Neural crest cell (in vitro differentiated cells): ENCODE data around the gene OCA2. TPM values are rescaled to one million over a fixed set of nuclear protein-coding genes. Genes with fewer than 3 reads are reported as not detected.
"Not testable (repeated sequence)": the region's sequence is repeated elsewhere in the genome, so short reads cannot be mapped to it uniquely, and the experiment has no call there.

Experiments used
- DNase-seq: peaks from one replicate; pipeline ENCODE4 v3.0.0; 2021; ENCODE audit warnings: low read depth, mixed read lengths, low spot score
- H3K27ac Mint-ChIP-seq: one replicate; pipeline ENCODE4 v1.8.0; 2021; ENCODE audit warnings: mild to moderate bottlenecking, mixed read lengths; ENCODE audit not compliant: unreplicated experiment
- H3K27me3 Mint-ChIP-seq: 2 replicates; pipeline ENCODE4 v1.8.0; 2021; ENCODE audit warnings: low read depth, mild to moderate bottlenecking, mixed read lengths
- H3K36me3 Mint-ChIP-seq: 2 replicates; pipeline ENCODE4 v1.8.0; 2021; ENCODE audit warnings: low read depth, mild to moderate bottlenecking, mixed read lengths
- H3K4me1 Mint-ChIP-seq: 2 replicates; pipeline ENCODE4 v1.8.0; 2021; ENCODE audit warnings: mixed read lengths
- H3K4me3 Mint-ChIP-seq: one replicate; pipeline ENCODE4 v1.8.0; 2021; ENCODE audit warnings: mild to moderate bottlenecking, mixed read lengths
- H3K9me3 Mint-ChIP-seq: 2 replicates; pipeline ENCODE4 v1.8.0; 2021; ENCODE audit warnings: mixed read lengths
- long read RNA-seq: library from polyadenylated mRNA; unstranded; transcript quantifications from one replicate; pipeline ENCODE4 v2.0.0, GENCODE V29; 2020
- total RNA-seq: library from RNA; stranded (reverse); gene quantifications from 2 replicates; pipeline ENCODE4 v1.2.1, GENCODE V29; 2021
- TF ChIP-seq, protein P1 (sequence below): fragments of 200-600 bp; sonication (generic); conservative IDR thresholded peaks from 2 replicates; pipeline ENCODE4 v1.5.0; 2021; ENCODE audit warnings: antibody characterized with exemption, mild to moderate bottlenecking

OCA2 gene
- 0.11 and 0.19 TPM in 2 replicates for total RNA-seq
- long read RNA-seq, partial matches to known transcripts, result 0 of 1 reads
- long read RNA-seq, other reads (novel, unspliced or antisense), result 1 of 1 reads

GRCh38 chr15:28098766-28099554, at the start of gene OCA2:
Gene OCA2, minus strand, starts transcription at chr15:28099315. Its CDS starts 17,441 bp downstream, at chr15:28081874.
- Mint-ChIP-seq H3K4me1 (peaks cover 40% of the 10 kb centered on the region), H3K27me3 (peaks cover 82% of the 10 kb centered on the region), H3K36me3 (no peaks in the 10 kb centered on the region), H3K4me3 (peak within 1 kb of the TSS; percentile 65), H3K27ac (no peak within 1 kb of the TSS), H3K9me3 (no peaks in the 10 kb centered on the region)
- DNase-seq, result peak; percentile 68
- TF ChIP-seq, protein P1, sequence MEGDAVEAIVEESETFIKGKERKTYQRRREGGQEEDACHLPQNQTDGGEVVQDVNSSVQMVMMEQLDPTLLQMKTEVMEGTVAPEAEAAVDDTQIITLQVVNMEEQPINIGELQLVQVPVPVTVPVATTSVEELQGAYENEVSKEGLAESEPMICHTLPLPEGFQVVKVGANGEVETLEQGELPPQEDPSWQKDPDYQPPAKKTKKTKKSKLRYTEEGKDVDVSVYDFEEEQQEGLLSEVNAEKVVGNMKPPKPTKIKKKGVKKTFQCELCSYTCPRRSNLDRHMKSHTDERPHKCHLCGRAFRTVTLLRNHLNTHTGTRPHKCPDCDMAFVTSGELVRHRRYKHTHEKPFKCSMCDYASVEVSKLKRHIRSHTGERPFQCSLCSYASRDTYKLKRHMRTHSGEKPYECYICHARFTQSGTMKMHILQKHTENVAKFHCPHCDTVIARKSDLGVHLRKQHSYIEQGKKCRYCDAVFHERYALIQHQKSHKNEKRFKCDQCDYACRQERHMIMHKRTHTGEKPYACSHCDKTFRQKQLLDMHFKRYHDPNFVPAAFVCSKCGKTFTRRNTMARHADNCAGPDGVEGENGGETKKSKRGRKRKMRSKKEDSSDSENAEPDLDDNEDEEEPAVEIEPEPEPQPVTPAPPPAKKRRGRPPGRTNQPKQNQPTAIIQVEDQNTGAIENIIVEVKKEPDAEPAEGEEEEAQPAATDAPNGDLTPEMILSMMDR, result peak; percentile 61

DNA sequence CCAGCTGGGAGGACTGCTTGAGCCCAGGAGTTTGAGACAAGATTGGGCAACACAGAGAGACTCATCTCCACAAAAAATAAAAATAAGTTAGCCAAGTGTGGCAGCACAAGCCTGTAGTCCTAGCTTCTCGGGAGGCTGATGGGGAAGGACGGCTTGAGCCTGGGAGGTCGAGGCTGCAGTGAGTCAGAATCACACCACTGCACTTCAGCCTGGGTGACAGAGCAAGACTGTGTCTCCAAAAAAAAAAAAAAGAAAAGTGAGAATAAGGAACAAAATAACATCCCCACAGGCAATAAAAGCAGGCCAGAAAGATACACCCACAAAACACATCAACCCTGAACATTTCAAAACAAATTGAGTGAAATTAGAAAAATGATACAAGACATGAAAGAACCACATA, 48.7 kb upstream of the OCA2 start:
- H3K36me3 Mint-ChIP-seq, result peaks cover 64% of the 10 kb centered on the region
- H3K9me3 Mint-ChIP-seq, result peaks cover 17% of the 10 kb centered on the region
- TF ChIP-seq, protein P1, result no peak
- no peak for DNase-seq
- H3K4me3 Mint-ChIP-seq, result no peak overlapping the region
- H3K27me3 Mint-ChIP-seq, result no peaks in the 10 kb centered on the region
- no peak overlapping the region for H3K27ac Mint-ChIP-seq
- peaks cover 4% of the 10 kb centered on the region for H3K4me1 Mint-ChIP-seq

- not testable (repeated sequence) for H3K27me3 Mint-ChIP-seq, H3K4me3 Mint-ChIP-seq, H3K4me1 Mint-ChIP-seq, DNase-seq, H3K27ac Mint-ChIP-seq
- peaks cover 60% of the 10 kb centered on the region for H3K36me3 Mint-ChIP-seq
- H3K9me3 Mint-ChIP-seq, result peaks cover 14% of the 10 kb centered on the region
Observed at GRCh38 chr15:28145419-28145818, 46.3 kb upstream of the OCA2 start.

GRCh38 chr15:28140062-28140461, 40.9 kb upstream of the OCA2 start:
- Mint-ChIP-seq H3K4me1 (peaks cover 4% of the 10 kb centered on the region), H3K36me3 (peaks cover 50% of the 10 kb centered on the region), H3K27ac (no peak overlapping the region)

DNA sequence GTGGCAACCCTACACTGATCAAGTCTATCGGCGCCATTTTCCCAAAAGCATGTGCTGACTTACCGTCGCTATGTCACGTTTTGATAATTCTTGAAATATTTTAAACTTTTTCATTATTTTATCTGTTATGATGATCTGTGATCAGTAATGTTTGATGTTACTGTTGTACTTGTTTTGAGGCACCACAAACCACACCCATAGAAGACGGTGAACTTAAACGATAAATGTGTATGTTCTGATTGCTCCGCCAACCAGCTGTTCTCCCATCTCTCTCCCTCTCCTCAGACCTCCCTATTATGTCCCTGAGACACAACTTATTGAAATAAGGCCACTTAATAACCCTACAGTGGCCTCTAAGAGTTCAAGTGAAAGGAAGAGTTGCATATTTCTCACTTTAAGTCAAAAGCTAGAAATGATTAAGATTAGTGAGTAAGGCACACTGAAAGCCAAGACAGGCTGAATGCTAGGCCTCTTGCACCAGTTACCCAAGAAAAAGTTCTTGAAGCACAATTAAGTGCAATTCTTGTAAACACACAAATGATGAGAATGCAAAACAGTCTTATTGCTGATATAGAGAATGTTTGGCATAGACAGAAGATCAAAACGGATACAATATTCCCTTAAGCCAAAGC, 38.4 kb upstream of the OCA2 start:
- not testable (repeated sequence) for H3K9me3 Mint-ChIP-seq, H3K4me3 Mint-ChIP-seq, H3K27me3 Mint-ChIP-seq, H3K4me1 Mint-ChIP-seq, H3K27ac Mint-ChIP-seq, DNase-seq
- H3K36me3 Mint-ChIP-seq, result peaks cover 42% of the 10 kb centered on the region

More at GRCh38 chr15:28140062-28140461, 40.9 kb upstream of the OCA2 start:
- Mint-ChIP-seq H3K4me3 (no peak overlapping the region), H3K9me3 (peaks cover 2% of the 10 kb centered on the region), H3K27me3 (no peaks in the 10 kb centered on the region)
- no peak for DNase-seq
- TF ChIP-seq, protein P1, result no peak

DNA sequence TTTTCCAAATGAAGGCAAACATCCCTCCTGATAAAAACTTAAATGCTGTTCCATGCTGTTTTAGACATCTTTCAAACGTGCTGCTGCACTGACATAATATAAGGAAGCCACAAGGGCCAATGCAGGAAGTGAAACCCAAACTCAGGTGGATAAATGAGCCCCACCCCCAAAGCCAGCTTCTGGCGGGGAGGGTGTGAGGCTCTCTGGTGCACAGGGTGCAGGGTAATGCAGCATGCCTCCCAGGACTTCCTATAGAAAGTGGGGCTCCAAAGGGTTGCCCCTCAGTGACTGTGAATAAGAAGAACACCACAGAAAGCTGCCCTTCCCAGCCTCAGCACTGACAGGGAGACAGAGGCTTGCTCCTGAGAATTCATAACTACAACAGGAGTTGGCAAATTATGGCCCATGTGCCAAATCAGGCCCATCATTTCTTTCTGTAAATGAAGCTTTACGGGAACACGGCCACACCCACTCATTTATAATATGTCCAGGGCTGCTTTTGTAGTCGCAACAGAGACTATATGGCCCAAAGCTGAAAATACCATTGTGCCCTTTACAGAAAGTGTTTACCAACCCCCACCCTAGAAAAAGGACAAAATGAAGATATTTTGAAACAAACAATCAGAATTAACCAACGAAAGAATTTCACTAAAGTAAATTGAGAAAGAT, 37.3 kb upstream of the OCA2 start:
- DNase-seq, H3K4me1 Mint-ChIP-seq, H3K27me3 Mint-ChIP-seq, H3K9me3 Mint-ChIP-seq, H3K4me3 Mint-ChIP-seq, H3K27ac Mint-ChIP-seq: not testable (repeated sequence)
- H3K36me3 Mint-ChIP-seq, result peaks cover 35% of the 10 kb centered on the region
